C4-2B (cell line): ENCODE results near the gene FTL.

Experiments used
- ZFX ChIP-seq: fragments of 450-650 bp; IDR thresholded peaks from 2 replicates; pipeline ENCODE4 v1.6.1; 2017
- TF ChIP-seq, protein P1 (sequence below): fragments of 450-650 bp; conservative IDR thresholded peaks from 2 replicates; pipeline ENCODE4 v1.5.1; 2017; ENCODE audit warnings: mild to moderate bottlenecking

DNA sequence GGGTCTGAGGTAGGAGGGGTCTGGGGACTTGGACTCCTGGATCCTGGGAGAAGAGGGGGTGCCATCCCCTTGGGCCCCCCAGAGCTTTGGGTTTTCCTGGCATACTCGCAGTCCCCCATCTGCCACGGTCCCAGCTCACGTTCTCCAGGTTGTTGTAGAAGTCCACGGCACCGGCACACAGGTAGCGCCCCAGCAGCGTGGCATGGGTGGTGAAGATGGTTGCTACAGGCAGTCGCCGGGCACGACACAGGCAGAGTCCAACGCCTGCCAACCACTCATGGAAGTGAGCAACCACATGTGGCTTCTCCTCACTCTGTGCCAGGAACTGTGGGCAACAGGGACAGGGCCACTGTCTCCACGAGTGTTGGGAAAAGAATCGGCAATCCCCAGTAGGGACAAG, 20.6 kb downstream of the FTL start:
- TF ChIP-seq, protein P1, sequence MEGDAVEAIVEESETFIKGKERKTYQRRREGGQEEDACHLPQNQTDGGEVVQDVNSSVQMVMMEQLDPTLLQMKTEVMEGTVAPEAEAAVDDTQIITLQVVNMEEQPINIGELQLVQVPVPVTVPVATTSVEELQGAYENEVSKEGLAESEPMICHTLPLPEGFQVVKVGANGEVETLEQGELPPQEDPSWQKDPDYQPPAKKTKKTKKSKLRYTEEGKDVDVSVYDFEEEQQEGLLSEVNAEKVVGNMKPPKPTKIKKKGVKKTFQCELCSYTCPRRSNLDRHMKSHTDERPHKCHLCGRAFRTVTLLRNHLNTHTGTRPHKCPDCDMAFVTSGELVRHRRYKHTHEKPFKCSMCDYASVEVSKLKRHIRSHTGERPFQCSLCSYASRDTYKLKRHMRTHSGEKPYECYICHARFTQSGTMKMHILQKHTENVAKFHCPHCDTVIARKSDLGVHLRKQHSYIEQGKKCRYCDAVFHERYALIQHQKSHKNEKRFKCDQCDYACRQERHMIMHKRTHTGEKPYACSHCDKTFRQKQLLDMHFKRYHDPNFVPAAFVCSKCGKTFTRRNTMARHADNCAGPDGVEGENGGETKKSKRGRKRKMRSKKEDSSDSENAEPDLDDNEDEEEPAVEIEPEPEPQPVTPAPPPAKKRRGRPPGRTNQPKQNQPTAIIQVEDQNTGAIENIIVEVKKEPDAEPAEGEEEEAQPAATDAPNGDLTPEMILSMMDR, result no peak
- TF ChIP-seq ZFX, result no peak
